ENCODE data around the gene ROPN1B. TPM values are rescaled to one million over a fixed set of nuclear protein-coding genes. Genes with fewer than 3 reads are reported as not detected.

ROPN1B gene
- not detected in 2 replicates for total RNA-seq

GRCh38 chr3:125968701-125969592 lies at the start of gene ROPN1B:
Gene ROPN1B, plus strand, starts transcription at chr3:125969178. Its CDS starts 2,877 bp downstream, at chr3:125972055.

Small RNA genes lying within 50 kb of the gene (small RNA-seq; reads per million reads assigned to genes)
- not detected for gene AC092903.1

Other genes with a start within 250 kb of the ROPN1B start
- gene SLC41A3, start 114.9 kb downstream of the ROPN1B start, total RNA-seq = 35.2 and 41.2 TPM in 2 replicates
- 0.16 TPM in 1 of 2 replicates, not detected in the other for gene ALDH1L1, start 211.4 kb downstream of the ROPN1B start, total RNA-seq